ENCODE data around the gene NMT2. TPM values are rescaled to one million over a fixed set of nuclear protein-coding genes. Genes with fewer than 3 reads are reported as not detected.

NMT2 gene
- total RNA-seq, 4 donors from 2014 or later = 15.7 to 19.4 (median 18.4) TPM

- TF ChIP-seq POLR2AphosphoS5 (IDR thresholded peaks at IDR 0.05) (no peak), CTCF (IDR thresholded peaks at IDR 0.05) (no peak), EP300 (IDR thresholded peaks at IDR 0.05) (no peak), POLR2A (IDR thresholded peaks at IDR 0.05) (no peak)
- no peaks in the 10 kb centered on the region for H3K27me3 ChIP-seq
- no peak for ATAC-seq
- H3K4me1 ChIP-seq = peaks cover 0 to 8% (median 0%) of the 10 kb centered on the region in 3 donors
- H3K27ac ChIP-seq = no peak overlapping the region
- no peak overlapping the region for H3K4me3 ChIP-seq
- peaks cover 0 to 3% of the 10 kb centered on the region in 2 donors for H3K36me3 ChIP-seq
- 96 to 100% methylated on average over 5 to 7 of the region's 7 CpGs for WGBS, 2 donors (ENCODE audit: low coverage in 1 of 2)
- no peaks in the 10 kb centered on the region for H3K9me3 ChIP-seq
Observed at GRCh38 chr10:15150563-15150962, 17.9 kb downstream of the NMT2 start.

DNA sequence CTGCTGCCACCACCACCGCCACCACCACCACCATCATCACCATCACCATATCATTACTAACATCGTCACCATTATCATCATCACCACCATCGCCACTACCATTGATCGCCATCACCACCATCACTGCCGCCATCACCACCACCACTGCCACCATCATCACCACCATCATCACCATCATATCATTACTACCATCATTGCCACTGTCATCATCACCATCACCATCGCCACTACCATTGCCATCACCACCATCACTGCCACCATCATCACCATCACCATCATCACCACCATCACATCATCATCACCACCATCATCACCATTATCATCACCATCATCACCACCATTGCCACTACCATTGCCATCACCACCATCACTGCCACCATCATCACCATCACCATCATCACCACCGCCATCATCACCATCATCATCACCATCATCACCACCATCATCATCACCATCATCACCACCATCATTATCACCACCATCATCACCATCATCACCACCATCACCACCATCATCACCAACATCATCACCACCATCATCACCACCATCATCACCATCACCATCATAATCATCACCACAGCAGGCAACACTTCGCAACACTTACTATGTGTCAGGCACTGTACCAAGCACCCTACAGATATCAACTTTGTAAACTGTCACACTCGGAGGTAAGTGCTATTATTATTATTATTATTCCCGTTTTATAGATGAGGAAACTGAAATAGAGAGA is 19.3 kb downstream of the NMT2 start:
- Histone ChIP-seq H3K27ac (no peak overlapping the region), H3K36me3 (no peaks in the 10 kb centered on the region), H3K4me1 (peaks cover 0 to 8% (median 0%) of the 10 kb centered on the region in 3 donors), H3K9me3 (no peaks in the 10 kb centered on the region), H3K4me3 (no peak overlapping the region), H3K27me3 (no peaks in the 10 kb centered on the region)
- ATAC-seq = no peak
- 78 to 92% methylated on average over 10 of the region's 10 CpGs for WGBS, 2 donors (ENCODE audit: low coverage in 1 of 2)
- TF ChIP-seq POLR2A (IDR thresholded peaks at IDR 0.05) (no peak), POLR2AphosphoS5 (IDR thresholded peaks at IDR 0.05) (no peak), EP300 (IDR thresholded peaks at IDR 0.05) (no peak), CTCF (IDR thresholded peaks at IDR 0.05) (no peak)

GRCh38 chr10:15147594-15148392 is 20.7 kb downstream of the NMT2 start:
- Histone ChIP-seq H3K4me3 (no peak overlapping the region), H3K4me1 (peaks cover 0 to 11% (median 0%) of the 10 kb centered on the region in 3 donors), H3K27ac (no peak overlapping the region), H3K27me3 (no peaks in the 10 kb centered on the region), H3K9me3 (no peaks in the 10 kb centered on the region), H3K36me3 (no peaks in the 10 kb centered on the region)
- 28 to 61% methylated on average over 2 to 4 of the region's 4 CpGs for WGBS, 2 donors (ENCODE audit: low coverage in 1 of 2)
- no peak for ATAC-seq
- TF ChIP-seq CTCF (IDR thresholded peaks at IDR 0.05) (no peak), EP300 (IDR thresholded peaks at IDR 0.05) (no peak), POLR2A (IDR thresholded peaks at IDR 0.05) (no peak), POLR2AphosphoS5 (IDR thresholded peaks at IDR 0.05) (no peak)

DNA sequence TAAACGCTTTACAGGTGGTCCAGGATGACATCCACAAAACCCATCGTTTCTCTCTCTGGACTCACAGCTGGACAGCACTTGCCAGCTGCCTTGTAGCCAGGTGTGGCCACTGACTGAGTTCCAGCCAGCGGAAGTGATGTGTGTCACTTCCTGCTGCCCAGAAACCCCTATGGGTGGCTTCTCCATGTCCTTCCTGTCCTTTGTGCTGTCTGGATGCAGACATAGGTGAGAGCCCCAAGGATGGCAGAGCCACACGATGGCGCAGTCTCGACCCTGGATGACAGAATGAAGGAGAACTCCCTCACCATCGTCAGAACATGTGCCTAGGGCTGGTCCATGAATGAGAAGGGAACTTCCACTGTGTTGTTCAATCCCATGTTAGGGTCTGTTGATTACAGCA is 22.1 kb downstream of the NMT2 start:
- peaks cover 0 to 13% (median 0%) of the 10 kb centered on the region in 3 donors for H3K4me1 ChIP-seq
- H3K4me3 ChIP-seq = no peak overlapping the region
- no peaks in the 10 kb centered on the region for H3K27me3 ChIP-seq
- ATAC-seq = no peak
- H3K27ac ChIP-seq = no peak overlapping the region
- WGBS, 2 donors (ENCODE audit: low coverage in 1 of 2) = 90% methylated on average over 4 of the region's 7 CpGs; no CpG with 5 or more reads in 1 of the 2 donors
- H3K9me3 ChIP-seq = no peaks in the 10 kb centered on the region
- no peak for TF ChIP-seq POLR2A (IDR thresholded peaks at IDR 0.05)
- no peak for TF ChIP-seq POLR2AphosphoS5 (IDR thresholded peaks at IDR 0.05)
- TF ChIP-seq CTCF (IDR thresholded peaks at IDR 0.05) = no peak
- no peak for TF ChIP-seq EP300 (IDR thresholded peaks at IDR 0.05)
- no peaks in the 10 kb centered on the region for H3K36me3 ChIP-seq
